Measurements from ENCODE around the gene CCL25.
"Not testable (repeated sequence)": the region's sequence is repeated elsewhere in the genome, so short reads cannot be mapped to it uniquely, and the experiment has no call there.

Gene CCL25, protein sequence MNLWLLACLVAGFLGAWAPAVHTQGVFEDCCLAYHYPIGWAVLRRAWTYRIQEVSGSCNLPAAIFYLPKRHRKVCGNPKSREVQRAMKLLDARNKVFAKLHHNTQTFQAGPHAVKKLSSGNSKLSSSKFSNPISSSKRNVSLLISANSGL

DNA sequence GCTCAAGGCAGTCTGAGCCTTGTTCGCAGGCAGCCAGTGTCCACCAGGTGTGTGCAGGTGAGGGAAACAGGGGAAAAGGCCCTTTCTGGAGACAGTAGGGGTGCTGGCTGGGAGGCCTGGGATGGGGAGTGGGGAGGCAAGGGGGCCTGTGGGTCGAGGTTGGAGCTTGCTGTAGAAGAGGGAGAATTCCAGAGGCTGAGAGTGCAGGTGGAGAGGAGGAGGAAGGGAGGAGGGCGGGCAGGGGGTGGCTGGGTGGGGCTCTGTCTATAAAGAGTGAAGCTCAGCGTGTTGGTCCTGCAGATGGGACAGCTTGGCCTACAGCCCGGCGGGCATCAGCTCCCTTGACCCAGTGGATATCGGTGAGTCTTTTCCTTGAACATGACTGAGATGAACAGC, at the start of gene CCL25:
CCL25 (plus strand) TSS at position 297 of the 396 bp plus-strand sequence. CDS start 290 bp downstream, outside the sequence.
- no peak for DNase-seq

DNA sequence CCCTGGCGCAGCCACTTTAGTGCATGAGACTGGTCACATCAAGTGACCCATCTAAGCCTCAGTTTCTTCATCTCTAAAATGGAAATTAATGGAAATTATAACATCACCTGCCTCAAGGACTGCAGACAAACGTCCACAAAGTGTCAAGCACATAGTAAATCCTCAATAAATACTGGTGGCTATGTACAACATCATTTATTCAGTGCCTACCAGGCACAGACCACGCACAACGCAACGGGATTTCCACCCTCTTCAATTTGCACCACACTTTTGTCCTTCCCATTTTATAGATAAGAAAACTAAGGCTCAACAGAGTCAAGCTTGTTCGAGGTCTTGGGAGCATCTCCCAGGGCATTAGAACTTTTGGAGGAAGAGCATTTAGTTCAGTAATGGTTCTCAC, 48.6 kb upstream of the CCL25 start:
- no peak for DNase-seq

DNA sequence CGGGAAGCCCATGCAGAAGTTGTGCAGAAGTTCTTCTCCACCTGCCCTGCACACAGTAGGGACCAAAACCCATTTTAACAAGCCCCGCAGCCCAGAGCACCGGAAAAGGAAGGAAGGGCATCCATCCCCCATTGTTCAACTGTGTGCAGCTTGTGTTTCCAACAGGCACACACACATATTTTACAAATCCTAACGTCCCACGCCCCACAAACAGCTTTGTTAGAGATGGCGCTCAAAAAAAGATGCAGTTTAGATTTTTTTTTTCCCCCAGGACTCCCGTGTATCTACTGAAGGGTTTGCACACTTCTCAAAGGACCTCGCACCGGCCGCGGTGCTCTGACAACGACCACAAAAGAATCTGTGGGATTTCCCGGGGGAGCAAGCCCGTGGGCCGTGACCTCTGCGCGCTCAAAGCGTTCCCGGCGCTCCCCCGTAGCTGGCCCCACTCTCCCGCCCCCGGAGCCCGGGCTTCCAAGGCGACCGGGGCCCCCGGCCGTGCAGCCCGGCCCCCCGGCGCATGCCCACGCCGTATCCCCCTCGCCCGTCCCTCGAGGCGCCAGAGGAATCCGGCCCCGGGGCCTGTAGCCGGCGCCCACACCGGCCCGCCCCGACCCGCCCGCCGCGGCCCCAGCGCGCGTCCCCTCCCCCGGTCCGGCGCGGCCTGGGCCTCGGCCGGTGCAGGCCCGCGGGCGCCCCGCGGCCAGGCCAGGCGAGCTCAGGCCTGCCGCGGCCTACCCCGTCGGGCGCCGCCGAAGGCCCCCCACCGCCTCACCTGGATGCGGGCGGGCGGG, 47.6 kb upstream of the CCL25 start:
- DNase-seq = peak; percentile 7

DNA sequence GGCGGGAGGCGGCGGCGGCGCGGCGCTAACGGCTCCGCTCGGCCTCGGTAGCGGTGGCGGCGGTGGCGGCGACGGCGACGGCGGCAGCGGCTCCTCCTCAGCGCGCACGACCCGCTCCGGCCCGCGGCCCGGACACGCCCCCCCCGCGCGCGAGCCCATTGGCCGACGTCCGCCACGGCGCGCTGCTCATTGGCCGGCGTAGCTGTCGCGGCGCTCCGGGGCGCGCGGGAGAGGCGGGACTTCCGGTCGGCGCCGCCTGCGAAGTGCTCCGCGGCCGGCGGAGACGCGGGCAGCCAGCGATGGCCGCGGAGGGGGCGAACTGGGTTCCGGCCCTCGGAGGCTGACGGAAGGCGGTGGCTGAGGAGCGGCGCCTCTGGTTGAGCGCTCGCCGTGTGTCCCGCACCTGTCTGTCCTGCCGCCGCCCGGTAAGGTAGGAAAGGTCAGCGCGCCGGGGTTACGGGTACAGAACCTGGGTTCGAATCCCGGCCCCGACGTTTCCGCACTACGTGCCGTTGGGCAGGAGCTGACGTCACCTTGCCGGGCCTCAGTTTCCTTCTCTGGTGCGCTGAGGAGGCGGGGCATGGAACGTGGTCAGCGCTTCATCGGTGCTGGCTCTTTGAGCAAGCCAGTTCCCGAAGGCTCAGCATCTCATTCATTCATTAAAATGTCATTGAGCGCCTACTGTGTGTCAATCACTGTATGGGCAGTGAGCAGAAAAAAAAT, 46.9 kb upstream of the CCL25 start, which contains the start of gene ELAVL1:
ELAVL1 (minus strand) TSS at position 108 of the 723 bp plus-strand sequence. CDS start 13,826 bp downstream, outside the sequence.
- DNase-seq = peak; percentile 59

DNA sequence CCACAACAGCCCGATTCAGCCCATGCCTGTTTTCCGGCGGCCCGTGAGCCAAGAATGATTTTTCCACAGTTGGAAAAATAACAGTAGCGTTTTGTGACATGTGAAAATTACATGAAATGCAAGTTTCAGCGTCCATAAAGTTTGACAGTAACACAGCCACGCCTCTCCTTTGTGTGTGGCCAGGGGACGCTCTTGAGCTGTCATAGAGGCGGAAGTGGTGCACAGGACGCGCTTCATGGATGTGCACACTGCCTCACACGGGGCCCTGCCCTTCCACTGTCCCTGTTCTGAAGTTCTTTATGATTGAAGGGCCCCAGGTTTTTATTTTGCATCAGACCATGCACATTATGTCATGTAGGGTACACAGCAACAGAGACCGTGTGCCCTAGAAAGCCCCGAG, 34.8 kb upstream of the CCL25 start:
- DNase-seq = peak; percentile 14

DNA sequence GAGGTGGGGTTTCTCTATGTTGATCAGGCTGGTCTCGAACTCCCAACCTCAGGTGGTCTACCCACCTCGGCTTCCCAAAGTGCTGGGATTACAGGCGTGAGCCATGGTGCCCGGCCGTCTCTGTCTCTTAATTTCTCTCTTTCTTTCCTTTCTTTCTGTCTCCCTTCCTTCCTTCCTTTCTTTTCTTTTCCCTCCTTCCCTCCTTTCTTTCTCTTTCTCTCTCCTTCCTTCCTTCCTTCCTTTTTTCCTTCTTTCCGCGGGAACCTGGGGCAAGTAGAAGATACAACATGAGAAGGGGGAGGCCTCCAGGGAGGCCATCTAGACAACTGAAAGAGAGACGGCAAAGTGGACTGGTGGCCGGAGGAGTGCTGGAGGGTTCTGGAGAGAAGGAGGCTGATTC, 31.9 kb upstream of the CCL25 start:
- no peak for DNase-seq

DNA sequence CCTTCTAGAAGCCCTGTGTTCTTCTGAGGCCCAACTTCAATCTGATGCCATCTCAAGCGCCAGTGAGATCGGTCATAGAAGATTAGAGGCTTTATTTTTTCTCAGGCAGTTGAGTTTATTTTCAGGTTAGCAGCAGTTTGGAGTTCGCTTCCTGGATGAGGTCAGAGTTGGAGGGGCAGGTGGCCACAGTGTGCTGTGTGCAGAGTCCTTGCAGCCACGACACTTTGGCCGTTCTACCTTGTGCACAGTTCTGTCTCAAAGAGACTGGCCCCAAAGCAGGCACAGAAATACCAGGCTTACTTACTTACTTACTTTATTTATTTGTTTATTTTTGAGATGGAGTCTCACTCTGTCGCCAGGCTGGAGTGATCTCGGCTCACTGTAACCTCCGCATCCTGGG, 31.2 kb upstream of the CCL25 start:
- DNase-seq = no peak

DNA sequence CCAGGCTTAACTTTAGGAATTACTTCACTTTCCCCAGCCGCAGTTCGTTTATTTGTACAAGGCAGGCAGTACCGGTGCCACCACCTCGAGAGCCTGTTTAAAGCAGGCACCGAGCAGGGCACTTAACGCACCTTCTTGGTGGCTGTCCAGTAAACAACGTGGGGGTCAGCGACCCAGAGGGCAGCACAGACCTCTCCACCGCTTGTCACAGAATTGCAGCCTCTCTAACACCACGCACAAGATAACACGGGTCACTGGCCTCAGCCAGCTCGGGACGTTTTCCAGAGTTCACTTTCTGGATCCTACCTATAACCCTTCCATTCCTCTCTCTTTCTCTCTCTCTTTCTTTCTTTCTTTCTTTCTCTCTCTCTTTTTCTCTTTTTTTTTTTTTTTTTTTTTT, 30.3 kb upstream of the CCL25 start:
- DNase-seq = no peak

DNA sequence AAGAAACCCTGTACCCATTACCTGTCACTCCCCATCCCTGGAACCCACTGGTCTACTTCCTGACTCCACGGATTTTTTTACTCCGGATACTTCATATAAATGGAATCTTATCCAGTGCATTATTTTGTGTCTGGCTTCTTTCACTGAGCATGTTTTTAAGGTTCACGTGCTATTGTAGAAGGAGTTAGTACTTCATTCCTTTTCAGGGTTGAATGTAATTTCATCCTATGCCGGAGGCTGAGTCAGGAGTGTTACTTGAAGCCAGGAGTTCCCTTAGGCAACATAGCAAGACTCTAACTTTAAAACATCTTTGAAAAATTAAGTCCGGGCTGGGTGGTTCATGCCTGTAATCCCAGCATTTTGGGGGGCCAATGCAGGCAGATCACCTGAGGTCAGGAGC, 29.2 kb upstream of the CCL25 start:
- no peak for DNase-seq

DNA sequence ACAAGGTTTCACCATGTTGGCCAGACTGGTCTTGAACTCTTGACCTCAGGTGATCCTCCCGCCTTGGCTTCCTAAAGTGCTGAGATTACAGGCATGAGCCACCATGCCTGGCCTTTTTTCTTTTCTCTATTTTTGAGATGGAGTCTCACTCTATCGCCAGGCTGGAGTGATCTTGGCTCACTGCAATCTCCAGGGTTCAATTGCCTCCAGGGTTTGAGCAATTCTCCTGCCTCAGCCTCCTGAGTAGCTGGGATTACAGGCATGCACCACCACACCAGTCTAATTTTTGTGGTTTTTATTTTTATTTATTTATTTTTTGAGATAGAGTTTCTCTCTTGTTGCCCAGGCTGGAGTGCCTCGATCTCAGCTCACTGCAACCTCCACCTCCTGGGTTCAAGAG, 28.3 kb upstream of the CCL25 start:
- DNase-seq = not testable (repeated sequence)

DNA sequence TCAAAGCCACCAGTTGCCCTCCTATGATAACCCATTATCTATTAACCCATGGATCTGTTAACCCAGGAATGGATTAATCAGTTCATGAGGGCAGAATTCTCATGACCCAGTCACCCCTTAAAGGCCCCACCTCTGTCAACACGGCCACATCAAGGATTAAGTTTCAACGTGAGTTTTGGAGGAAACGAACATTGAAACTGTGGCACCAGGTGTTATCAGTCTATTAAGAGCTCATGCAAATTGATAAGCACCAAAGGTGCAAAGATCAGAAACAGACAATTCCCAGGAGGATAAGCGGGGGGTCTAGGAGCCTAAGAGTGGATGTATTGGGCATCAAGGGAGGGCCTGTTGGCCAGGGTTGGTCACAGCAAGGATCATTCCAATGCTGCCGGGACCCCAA, 27.2 kb upstream of the CCL25 start:
- DNase-seq = no peak

DNA sequence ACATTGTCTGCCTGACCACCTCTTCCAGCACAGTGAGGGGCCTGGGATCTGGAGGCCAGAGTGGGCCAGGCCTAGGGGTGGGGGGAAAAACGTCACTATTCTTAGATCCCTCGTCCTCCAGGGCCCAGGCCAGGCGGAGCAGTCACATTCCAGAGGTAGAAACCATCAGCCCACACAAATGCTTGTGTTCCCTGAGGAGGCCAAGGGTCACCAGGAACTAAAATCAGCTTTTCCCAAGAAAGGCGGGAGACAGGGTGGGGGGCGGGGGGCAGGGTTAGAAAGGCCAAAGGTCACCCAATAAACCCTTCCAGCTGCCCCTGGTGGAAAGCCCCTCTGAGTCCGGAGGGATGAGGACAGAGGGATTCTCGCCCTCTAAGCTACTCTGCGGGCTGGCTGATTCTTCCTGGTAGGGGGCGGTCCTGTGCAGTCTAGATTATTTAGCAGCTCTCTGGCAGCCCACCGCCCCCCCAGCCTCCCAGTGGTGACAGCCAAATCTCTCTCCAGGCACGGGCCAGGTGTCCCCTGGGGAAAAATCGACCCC, 23.5 kb upstream of the CCL25 start:
- no peak for DNase-seq

DNA sequence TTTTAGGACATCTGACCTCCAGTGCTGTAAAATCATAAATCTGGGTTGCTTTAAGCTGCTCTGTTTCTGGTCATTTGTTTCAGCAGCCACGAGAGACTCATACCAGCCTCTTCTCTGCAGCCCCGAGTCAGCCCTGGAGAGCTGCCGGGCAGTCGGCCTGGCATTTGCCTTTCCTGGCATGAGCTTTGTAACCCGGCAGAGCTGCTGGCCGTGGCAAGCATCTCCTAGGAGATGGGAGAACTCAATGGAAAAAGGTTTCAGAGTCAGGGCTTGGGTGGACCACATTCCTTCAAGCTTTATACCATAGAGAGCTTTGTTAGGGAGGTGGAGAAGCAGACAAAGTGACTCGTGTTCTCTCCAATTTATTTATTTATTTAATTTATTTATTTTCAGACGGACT, 21.6 kb upstream of the CCL25 start:
- DNase-seq = no peak

DNA sequence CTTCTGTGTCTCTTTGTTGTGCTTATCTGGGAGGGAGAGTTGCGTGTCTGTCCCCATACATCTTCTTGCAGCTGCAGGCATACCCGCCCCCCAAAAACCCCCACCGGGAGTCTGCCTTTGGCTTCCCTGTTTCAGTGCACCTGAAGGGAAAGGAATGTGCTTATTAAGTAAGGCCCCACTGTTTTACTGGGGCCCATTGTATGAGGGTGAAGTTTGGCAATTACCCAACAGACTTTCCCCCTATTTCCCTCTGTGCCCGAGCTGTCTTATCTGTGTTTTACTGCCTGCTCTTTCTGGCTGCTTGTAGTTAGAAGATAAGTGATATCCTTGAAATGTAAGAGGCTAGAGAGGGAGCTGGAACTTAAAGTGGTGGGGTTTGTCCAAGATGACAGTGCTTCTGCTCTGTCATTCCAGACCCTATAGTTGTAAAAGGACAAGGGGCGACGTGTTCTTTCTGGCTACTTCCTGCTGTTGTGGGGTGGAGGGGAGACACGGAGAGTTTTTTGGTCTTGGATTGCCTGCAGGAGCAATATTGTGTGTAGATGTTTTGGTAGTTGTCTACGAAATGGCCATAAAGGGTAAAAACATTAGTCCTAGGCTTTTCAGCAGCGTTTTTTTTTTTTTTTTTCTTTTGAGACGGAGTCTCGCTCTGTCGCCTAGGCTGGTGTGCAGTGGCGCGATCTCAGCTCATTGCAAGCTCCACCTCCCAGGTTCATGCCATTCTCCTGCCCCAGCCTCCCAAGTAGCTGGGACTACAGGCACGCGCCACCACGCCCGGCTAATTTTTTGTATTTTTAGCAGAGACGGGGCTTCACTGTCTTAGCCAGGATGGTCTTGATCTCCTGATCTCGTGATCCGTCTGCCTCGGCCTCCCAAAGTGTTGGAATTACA, 19.0 kb upstream of the CCL25 start:
- DNase-seq = peak; percentile 44

DNA sequence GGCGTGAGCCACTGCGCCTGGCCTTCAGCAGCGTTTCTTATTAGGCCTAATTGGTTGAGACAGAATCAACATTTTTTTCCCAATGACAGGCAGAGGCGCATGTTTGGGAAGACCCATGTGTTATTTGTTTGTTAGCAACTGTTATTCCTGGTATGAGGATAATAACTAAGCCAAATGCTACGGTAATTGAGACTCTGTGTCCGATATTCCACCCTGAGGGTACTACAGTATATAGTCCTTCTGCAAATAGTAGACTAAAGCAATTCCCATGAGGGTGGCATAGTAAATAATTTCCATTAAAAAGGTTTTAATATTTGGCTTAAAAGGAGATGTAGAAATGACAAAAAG, 18.4 kb upstream of the CCL25 start:
- DNase-seq = no peak

DNA sequence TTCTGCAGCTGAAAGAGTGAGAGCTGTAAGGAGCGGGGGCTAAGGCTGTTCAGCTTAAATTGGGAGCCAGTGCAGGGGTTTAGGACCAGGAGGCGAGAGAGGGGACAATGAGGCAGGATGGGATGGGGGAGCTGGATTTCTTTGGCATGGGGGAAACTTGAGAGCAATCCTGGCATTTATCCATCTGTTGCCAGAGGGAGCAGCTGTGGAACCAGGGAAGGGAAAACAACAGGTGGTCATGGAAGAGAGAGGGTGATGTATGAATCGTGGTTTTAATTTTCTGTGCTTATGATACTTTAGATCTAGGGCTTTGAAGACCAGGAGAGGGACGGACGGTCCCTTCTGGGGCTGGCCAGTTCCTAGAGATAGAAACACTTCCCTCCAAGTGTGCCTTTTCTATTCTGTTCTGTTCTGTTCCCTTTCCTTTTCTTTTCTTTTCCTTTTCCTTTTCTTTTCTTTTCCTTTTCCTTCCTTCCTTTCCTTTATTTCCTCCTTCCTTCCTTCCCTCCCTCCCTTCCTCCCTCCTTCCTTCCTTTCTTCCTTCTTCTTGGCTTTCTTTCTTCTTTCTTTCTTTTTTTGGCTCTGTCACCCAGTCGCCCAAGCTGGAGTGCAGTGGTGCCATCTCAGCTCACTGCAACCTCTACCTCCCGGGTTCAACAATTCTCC, 16.0 kb upstream of the CCL25 start:
- DNase-seq = no peak

DNA sequence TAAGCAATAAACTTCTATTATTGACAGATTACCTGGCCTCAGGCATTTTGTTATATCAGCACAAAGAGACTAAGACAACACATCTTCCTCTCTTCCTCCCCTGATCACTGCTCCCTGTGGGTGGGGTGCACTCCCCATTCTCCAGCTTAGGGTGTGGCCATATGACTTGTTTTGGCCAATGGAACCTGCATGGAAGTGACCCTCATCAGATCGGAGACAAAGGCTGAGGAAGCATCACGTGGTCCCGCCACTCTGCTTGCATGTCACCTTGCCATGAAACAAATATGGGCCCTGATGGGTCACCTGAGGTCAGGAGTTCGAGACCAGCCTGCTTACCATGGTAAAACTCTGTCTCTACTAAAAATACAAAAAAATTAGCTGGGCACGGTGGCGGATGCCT, 13.7 kb upstream of the CCL25 start:
- DNase-seq = no peak

DNA sequence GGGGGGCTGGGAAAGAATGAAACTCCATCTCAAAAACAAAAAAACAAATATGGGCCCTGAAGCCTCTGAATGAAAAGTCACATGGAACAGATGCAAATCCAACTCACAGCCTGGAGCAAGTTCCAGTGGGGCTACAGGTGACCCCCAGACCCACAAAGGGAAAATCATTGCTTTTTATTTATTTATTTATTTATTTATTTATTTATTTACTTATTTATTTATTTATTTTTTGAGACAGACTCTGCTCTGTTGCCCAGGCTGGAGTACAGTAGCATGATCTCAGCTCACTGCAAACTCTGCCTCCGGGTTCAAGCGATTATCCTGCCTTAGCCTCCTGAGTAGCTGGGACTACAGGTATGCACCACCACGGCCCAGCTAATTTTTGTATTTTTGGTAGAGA, 13.3 kb upstream of the CCL25 start:
- DNase-seq = no peak

DNA sequence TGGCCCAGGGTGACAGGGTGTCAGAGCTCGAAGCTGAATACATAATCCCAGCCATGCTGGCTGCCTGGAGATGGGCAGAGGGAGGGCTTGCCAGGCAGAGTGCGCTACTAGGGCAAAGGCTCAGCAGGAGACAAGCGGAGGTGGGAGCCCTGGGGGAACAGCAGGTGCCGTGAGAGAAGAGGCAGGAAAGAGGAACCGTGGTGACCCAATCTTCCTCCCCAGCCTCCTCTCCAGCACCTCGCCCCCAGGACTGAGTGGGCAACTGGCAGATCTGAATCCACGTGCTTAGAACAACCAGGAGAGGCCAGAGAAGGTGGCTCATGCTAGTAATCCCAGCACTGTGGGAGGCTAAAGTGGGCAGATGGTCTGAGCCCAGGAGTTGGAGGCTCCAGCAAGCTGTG, 11.0 kb upstream of the CCL25 start:
- peak; percentile 2 for DNase-seq

DNA sequence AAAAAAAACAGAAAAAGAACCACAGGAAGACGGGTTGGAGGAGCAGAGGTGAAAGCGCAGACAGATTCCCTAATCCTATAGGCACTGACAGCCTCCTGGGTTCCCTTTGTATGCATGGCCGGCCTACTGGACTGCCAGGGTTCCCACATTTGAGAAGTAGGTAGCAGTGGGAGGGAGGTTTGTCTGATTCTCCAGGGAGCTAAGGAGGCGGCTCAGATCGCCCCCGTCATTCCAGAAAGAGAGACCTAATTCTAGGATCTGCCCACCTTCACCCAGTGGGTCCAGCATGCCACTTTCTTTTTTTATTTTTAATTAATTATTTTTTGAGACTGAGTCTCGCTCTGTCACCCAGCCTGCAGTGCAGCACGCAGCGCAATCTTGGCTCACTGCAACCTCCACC, 9.7 kb upstream of the CCL25 start:
- no peak for DNase-seq

DNA sequence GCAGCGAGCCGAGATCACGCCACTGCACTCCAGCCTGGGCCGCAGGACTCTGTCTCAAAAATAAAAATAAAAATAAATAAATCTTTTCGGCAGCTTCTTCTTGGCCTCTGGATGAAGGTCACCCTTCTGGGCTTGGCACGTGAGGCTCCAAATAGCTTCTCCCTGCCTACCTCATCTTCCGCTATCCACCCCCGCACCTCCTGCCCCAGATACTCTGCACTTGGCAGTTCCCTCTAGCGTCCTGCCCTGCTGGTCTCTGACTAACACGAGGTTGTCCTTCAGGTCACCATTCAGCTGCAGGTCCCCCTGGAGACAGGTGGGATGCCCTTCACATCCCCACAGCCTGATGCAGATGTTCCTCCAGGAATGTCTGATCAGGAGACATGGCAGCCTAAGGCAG, 8.5 kb upstream of the CCL25 start:
- no peak for DNase-seq

DNA sequence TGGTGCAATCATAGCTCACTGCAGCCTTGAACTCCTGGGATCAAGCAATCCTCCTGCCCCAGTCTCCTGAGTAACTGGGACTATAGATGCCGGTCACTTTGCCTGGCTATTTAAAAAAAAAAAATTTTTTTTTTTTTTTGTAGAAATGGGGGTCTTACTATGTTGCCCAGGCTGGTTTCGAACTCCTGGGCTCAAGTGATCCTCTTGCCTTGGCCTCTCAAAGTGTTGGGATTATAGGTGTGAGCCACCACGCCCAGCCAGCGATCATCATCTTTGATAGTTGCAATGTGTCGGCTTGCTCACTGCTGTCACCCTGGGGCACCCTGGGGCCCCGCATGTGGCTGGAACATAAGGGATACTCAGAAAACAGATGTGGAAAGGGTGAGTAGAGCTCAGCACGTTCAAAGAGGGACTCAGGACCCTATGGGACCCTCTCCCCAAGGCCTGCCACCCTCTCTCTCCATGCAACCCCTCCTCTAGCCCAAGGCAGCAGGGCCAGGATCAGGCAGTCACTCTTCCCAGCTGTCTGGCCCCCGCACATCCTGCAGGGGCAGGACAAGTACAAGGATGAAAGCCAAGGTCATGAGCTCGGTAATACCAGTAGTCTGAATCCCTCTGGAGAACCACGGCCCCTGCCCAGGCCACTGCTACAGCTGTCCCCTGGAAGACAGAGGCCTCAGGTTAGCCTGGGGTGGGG, 6.5 kb upstream of the CCL25 start:
- no peak for DNase-seq
